Stomach (tissue), 4 donors: Measurements from ENCODE around the gene RMDN3.

Source experiments
- CTCF ChIP-seq, 7 experiments: fragments of 450-650 bp in 4 of 7; fragments of 200-600 bp in 3 of 7; sonication (generic) in 3 of 7; IDR thresholded peaks; one replicate each; pipeline ENCODE4 v1.5.1; 2016 to 2019; ENCODE audit warnings: antibody characterized with exemption in 7 of 7, control low read depth in 2 of 7, mild to moderate bottlenecking in 1 of 7
- EP300 ChIP-seq: sonication (generic); formaldehyde crosslinking; IDR thresholded peaks from one replicate; pipeline ENCODE4 v1.6.1; 2017; ENCODE audit warnings: antibody characterized with exemption

DNA sequence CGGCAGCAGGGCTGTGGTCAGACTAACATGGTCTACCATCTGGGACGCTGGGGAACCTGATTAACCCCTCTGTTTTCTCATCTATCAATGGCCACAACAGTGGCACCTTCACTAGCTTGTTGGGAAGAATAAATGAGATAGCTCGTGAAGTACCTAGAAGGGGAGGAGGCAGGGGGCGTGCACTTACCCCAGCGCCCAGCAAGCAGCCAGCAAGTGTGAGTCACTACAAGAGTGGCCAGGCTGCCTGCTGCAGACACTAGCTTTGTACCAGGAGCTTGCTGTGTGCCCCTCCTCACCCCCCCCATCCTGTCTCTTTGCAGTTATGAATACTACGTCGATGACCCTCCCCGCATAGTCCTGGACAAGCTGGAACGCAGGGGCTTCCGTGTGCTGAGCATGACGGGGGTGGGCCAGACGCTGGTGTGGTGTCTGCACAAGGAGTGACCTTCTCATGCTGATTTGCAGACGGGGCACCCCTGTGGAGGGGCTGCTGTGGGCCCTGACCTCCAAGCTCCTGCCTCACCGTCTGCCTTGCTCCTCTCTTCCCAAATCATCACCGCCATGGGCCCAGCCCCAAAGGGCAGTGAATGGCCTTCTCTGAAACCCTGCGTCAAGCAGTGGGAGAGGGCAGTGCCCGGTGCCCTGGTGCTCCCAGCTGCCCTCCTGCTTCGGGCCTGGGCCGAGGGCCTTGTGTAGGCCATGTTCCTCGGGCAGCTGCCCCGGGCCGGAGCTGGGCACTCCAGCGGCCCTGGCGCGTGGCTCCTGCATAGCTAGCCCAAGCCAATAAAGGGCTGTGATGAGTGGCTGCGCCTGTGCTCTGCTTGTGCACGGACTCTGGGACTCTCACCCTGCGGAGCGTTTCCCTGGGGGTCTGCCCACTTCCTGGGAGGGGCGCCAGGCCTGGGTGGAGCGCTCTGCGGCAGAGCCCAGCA lies 12.1 kb upstream of the RMDN3 start:
- TF ChIP-seq CTCF (IDR thresholded peaks at IDR 0.05) (no peak), EP300 (no peak)
